SIG-M5 treated with dmso at 0.1 percent for 504 hours (cell line): ENCODE measurements around the gene ANXA7.
"Not testable (repeated sequence)": the region's sequence is repeated elsewhere in the genome, so short reads cannot be mapped to it uniquely, and the experiment has no call there.

Experiments
- DNase-seq: peaks from one replicate; lab custom pipeline; 2025; ENCODE audit not compliant: unreplicated experiment; lab: John Stamatoyannopoulos, UW

ANXA7 gene

GRCh38 chr10:73408061-73408460 lies 5.8 kb downstream of the ANXA7 start:
- DNase-seq, result no peak

GRCh38 chr10:73407495-73407894 lies 6.4 kb downstream of the ANXA7 start:
- DNase-seq, result no peak

- DNase-seq, result no peak
Measured at GRCh38 chr10:73406846-73407245, 7.0 kb downstream of the ANXA7 start.

- DNase-seq, result no peak
Measured at GRCh38 chr10:73405556-73405955, 8.3 kb downstream of the ANXA7 start.

GRCh38 chr10:73404690-73405089 lies 9.2 kb downstream of the ANXA7 start:
- no peak for DNase-seq

- no peak for DNase-seq
Measured at GRCh38 chr10:73401636-73402035, 12.2 kb downstream of the ANXA7 start.

- no peak for DNase-seq
Measured at GRCh38 chr10:73399063-73399462, 14.8 kb downstream of the ANXA7 start.

GRCh38 chr10:73398024-73398423 lies 15.8 kb downstream of the ANXA7 start:
- no peak for DNase-seq

- not testable (repeated sequence) for DNase-seq
Measured at GRCh38 chr10:73394325-73394724, 19.5 kb downstream of the ANXA7 start.

- no peak for DNase-seq
Measured at GRCh38 chr10:73388228-73388627, 25.6 kb downstream of the ANXA7 start.

- no peak for DNase-seq
Measured at GRCh38 chr10:73386583-73386982, 27.3 kb downstream of the ANXA7 start.

- DNase-seq, result no peak
Measured at GRCh38 chr10:73379064-73379748, 34.7 kb downstream of the ANXA7 start.

GRCh38 chr10:73376679-73377078 lies 37.2 kb downstream of the ANXA7 start:
- DNase-seq, result no peak

GRCh38 chr10:73368238-73368637 lies 45.6 kb downstream of the ANXA7 start:
- no peak for DNase-seq

GRCh38 chr10:73366381-73367298 lies 47.2 kb downstream of the ANXA7 start:
- DNase-seq, result no peak

- DNase-seq, result no peak
Measured at GRCh38 chr10:73364964-73365363, 48.9 kb downstream of the ANXA7 start.

GRCh38 chr10:73359492-73359891 lies 54.4 kb downstream of the ANXA7 start:
- no peak for DNase-seq

GRCh38 chr10:73358331-73359279 lies 55.3 kb downstream of the ANXA7 start, which contains the start of gene CFAP70:
TSS of gene CFAP70 (minus strand) at chr10:73358864. CDS start at chr10:73354796, 4,068 bp downstream.
- DNase-seq, result peak; percentile 89

GRCh38 chr10:73357821-73358220 lies 56.0 kb downstream of the ANXA7 start:
- DNase-seq, result no peak

- no peak for DNase-seq
Measured at GRCh38 chr10:73357166-73357565, 56.7 kb downstream of the ANXA7 start.

- DNase-seq, result no peak
Measured at GRCh38 chr10:73344269-73344668, 69.6 kb downstream of the ANXA7 start.
